Endothelial cell of umbilical vein (primary cell): Measurements from ENCODE around the gene ADAT3. TPM values are rescaled to one million over a fixed set of nuclear protein-coding genes. Genes with fewer than 3 reads are reported as not detected.
A peak's percentile ranks its signal among the peaks of the same experiment; 100 is the strongest.
"Not testable (repeated sequence)": the region's sequence is repeated elsewhere in the genome, so short reads cannot be mapped to it uniquely, and the experiment has no call there.

Experiments
- BruUV-seq: library from RNA; stranded (reverse); fragments of 400-500 nt; replicated peaks from 2 replicates; lab custom pipeline; 2021; lab: Mats Ljungman, UMichigan
- CTCF ChIA-PET: fragments of 300-600, 350-600 bp; sonication (Branson Sonifier 250); formaldehyde crosslinking; loops from one replicate; lab custom pipeline; 2021; ENCODE audit warnings: antibody characterized with exemption, inconsistent platforms; lab: Charles Lee
- POLR2A ChIA-PET: fragments of 300-600, 350-600 bp; sonication (Branson Sonifier 250); formaldehyde crosslinking; loops from one replicate; lab custom pipeline; 2021; ENCODE audit warnings: antibody characterized with exemption, inconsistent platforms; lab: Charles Lee
- DNase-seq: peaks from one replicate; pipeline ENCODE4 v3.0.0-alpha.2; 2011; ENCODE audit warnings: low read depth, low spot score
- FAIRE-seq: peaks from 2 replicates; lab custom pipeline; 2011; peaks lifted over from hg19 to GRCh38; lab: Jason Lieb, UNC
- H2AFZ ChIP-seq: 2 replicates; pipeline ENCODE4 v1.6.0; 2012; ENCODE audit warnings: low read depth, low read length, control low read depth, inconsistent platforms
- H3K27ac ChIP-seq: 2 replicates; pipeline ENCODE4 v1.5.1; 2011; ENCODE audit warnings: low read depth, mild to moderate bottlenecking, control low read depth, low read length, moderate library complexity; ENCODE audit not compliant: insufficient read depth
- H3K27me3 ChIP-seq, 2 experiments: 2 replicates each; pipeline versions ENCODE4 v1.6.0 to v1.6.1; 2011; ENCODE audit warnings: low read length in 2 of 2, mixed read lengths in 1 of 2; ENCODE audit not compliant: control insufficient read depth in 2 of 2, insufficient read depth in 2 of 2
- H3K36me3 ChIP-seq, 2 experiments: 2 replicates in 1 of 2; 3 replicates in 1 of 2; pipeline ENCODE4 v1.5.1; 2011; ENCODE audit warnings: low read length in 2 of 2, mild to moderate bottlenecking in 1 of 2, moderate library complexity in 1 of 2; ENCODE audit not compliant: control insufficient read depth in 2 of 2, insufficient read depth in 2 of 2; ENCODE audit errors: extremely low read depth in 1 of 2
- H3K4me1 ChIP-seq: 3 replicates; pipeline ENCODE4 v1.5.1; 2011; ENCODE audit warnings: mild to moderate bottlenecking, low read length; ENCODE audit not compliant: control insufficient read depth, insufficient read depth; ENCODE audit errors: extremely low read depth
- H3K4me2 ChIP-seq: 2 replicates; pipeline ENCODE4 v1.6.1; 2011; ENCODE audit warnings: low read length, control low read depth, mixed read lengths; ENCODE audit not compliant: insufficient read depth
- H3K4me3 ChIP-seq, 3 experiments: fragments of 200-600 bp in 1 of 3; sonication (generic), shearing (Covaris generic) in 1 of 3; replicated peaks in 1 of 3; 2 replicates each; pipeline ENCODE4 v1.5.1; 2011 to 2016; ENCODE audit warnings: control low read depth in 3 of 3, low read length in 3 of 3, mild to moderate bottlenecking in 2 of 3, inconsistent platforms in 1 of 3, low read depth in 1 of 3, moderate library complexity in 1 of 3; ENCODE audit not compliant: insufficient read depth in 1 of 3
- H3K79me2 ChIP-seq: 2 replicates; pipeline ENCODE4 v1.6.0; 2012; ENCODE audit warnings: low read length, inconsistent platforms; ENCODE audit not compliant: control insufficient read depth, insufficient read depth
- H3K9ac ChIP-seq: replicated peaks from 2 replicates; pipeline ENCODE3; 2011; ENCODE audit warnings: low read length, control low read depth; ENCODE audit not compliant: insufficient read depth; ENCODE audit errors: extremely low read depth
- H3K9me1 ChIP-seq: replicated peaks from 3 replicates; pipeline ENCODE4 v1.6.0; 2011; ENCODE audit warnings: mild to moderate bottlenecking, low read length; ENCODE audit not compliant: control insufficient read depth, insufficient read depth; ENCODE audit errors: extremely low read depth
- H3K9me3 ChIP-seq: replicated peaks from 2 replicates; pipeline ENCODE4 v1.5.1; 2012; ENCODE audit warnings: low read length, inconsistent platforms; ENCODE audit not compliant: control insufficient read depth, insufficient read depth
- H4K20me1 ChIP-seq: replicated peaks from 2 replicates; pipeline ENCODE3; 2011; ENCODE audit warnings: mild to moderate bottlenecking, low read length; ENCODE audit not compliant: control insufficient read depth, insufficient read depth; ENCODE audit errors: extremely low read depth
- CTCF ChIP-seq, 2 donors: IDR thresholded peaks; 1 replicate in 1 of 2; 2 replicates in 1 of 2; pipeline ENCODE4 v1.5.1; 2011; ENCODE audit warnings: low read length in 2 of 2, mild to moderate bottlenecking in 2 of 2, moderate library complexity in 2 of 2, control low read depth in 1 of 2, inconsistent platforms in 1 of 2, low read depth in 1 of 2; ENCODE audit not compliant: insufficient read depth in 1 of 2; ENCODE audit errors: extremely low read depth in 1 of 2
- MAX ChIP-seq: IDR thresholded peaks from 2 replicates; pipeline ENCODE4 v1.6.1; 2011; ENCODE audit not compliant: insufficient read depth, insufficient read length
- POLR2A ChIP-seq: IDR thresholded peaks from 2 replicates; pipeline ENCODE4 v1.6.1; 2012; ENCODE audit warnings: low read depth, mild to moderate bottlenecking, control low read depth, low read length
- POLR2AphosphoS5 ChIP-seq: IDR thresholded peaks from 2 replicates; pipeline ENCODE4 v1.6.1; 2012; ENCODE audit warnings: low read depth, mild to moderate bottlenecking, control low read depth, low read length, moderate library complexity; ENCODE audit not compliant: insufficient read depth
- dilution Hi-C: fragments of 300-500 bp; cut with MboI; formaldehyde crosslinking; loops from one replicate; pipeline ENCODE4 v1.15.0; 2019; ENCODE audit warnings: low sequenced_read_pairs; ENCODE audit not compliant: extremely low pct_ligation_motif_present
- intact Hi-C: fragments of 100-400 bp; cut with micrococcal nuclease; formaldehyde crosslinking; loops from one replicate; pipeline ENCODE4 v1.10.0; 2022
- polyA plus RNA-seq, 4 experiments: library from polyadenylated mRNA; depleted of rRNA in 3 of 4; stranded (reverse) in 3 of 4; unstranded in 1 of 4; fragments of >200 nt; gene quantifications; 2 replicates each; pipeline versions ENCODE4 v1.2.1 to v1.2.3, GENCODE V29; 2011 to 2012; ENCODE audit warnings: missing spikeins in 1 of 4
- total RNA-seq: library from RNA; stranded (reverse); gene quantifications from 2 replicates; pipeline ENCODE4 v1.2.3, GENCODE V29; 2021

ADAT3 gene
- total and polyA plus RNA-seq, 2 donors (not counting 3 experiments of a cell fraction or from before 2014, with no cell fraction given), result 5.7 to 11.7 TPM

- Histone ChIP-seq H3K27me3 (no peaks in the 10 kb centered on the region), H3K4me3 (peak overlapping the region; percentile 52 to 83 (median 72)), H3K9ac (peak overlapping the region; percentile 97), H3K4me1 (peaks cover 21% of the 10 kb centered on the region), H3K9me1 (no peaks in the 10 kb centered on the region), H4K20me1 (no peaks in the 10 kb centered on the region), H3K36me3 (peaks cover 0 to 4% of the 10 kb centered on the region in 2 experiments), H3K79me2 (peaks cover 38% of the 10 kb centered on the region), H3K9me3 (no peaks in the 10 kb centered on the region), H3K4me2 (peak overlapping the region; percentile 92), H3K27ac (peak overlapping the region; percentile 92), H2AFZ (no peak overlapping the region)
- POLR2A ChIA-PET, result interaction anchor here (0.7 kb wide), 1 partner anchor 347 kb away, joined by 7 read pairs; no protein-coding TSS in a partner anchor
- TF ChIP-seq POLR2A (no peak), CTCF (IDR thresholded peaks at IDR 0.05; ENCODE audit: extremely low read depth in 1 of 2, insufficient read depth in 1 of 2, low read depth in 1 of 2, low read length in 2 of 2) (no peak), MAX (no peak), POLR2AphosphoS5 (no peak)
- dilution Hi-C loops, result no loop called here
- CTCF ChIA-PET, result interaction anchor here (2.5 to 2.9 kb wide), 2 partner anchors 9 to 10 kb away, joined by 8 to 44 read pairs; partner anchors contain the start of gene ABHD17A
- intact Hi-C loops, result no loop called here
- FAIRE-seq (peak; percentile 82), DNase-seq (no peak)
- BruUV-seq, result no TSS peak
These were observed 30.5 kb upstream of the ADAT3 start for GRCh38 chr19:1874554-1875185.

GRCh38 chr19:1875265-1875645 is 29.9 kb upstream of the ADAT3 start:
- CTCF ChIA-PET, result interaction anchor here (2.5 to 2.9 kb wide), 2 partner anchors 10 kb away, joined by 8 to 44 read pairs; partner anchors contain the start of gene ABHD17A
- intact Hi-C loops, H3K36me3 ChIP-seq, H2AFZ ChIP-seq, H4K20me1 ChIP-seq, H3K9me1 ChIP-seq, H3K27me3 ChIP-seq, DNase-seq, BruUV-seq, dilution Hi-C loops, H3K9me3 ChIP-seq: not testable (repeated sequence)
- H3K4me3 ChIP-seq, result peak overlapping the region; percentile 52 to 83 (median 72)
- H3K79me2 ChIP-seq, result peaks cover 38% of the 10 kb centered on the region
- peak overlapping the region; percentile 97 for H3K9ac ChIP-seq
- peak overlapping the region; percentile 92 for H3K27ac ChIP-seq
- POLR2A ChIA-PET, result interaction anchor here (0.7 kb wide), 1 partner anchor 348 kb away, joined by 7 read pairs; no protein-coding TSS in a partner anchor
- H3K4me2 ChIP-seq, result peak overlapping the region; percentile 92
- H3K4me1 ChIP-seq, result peaks cover 21% of the 10 kb centered on the region
- peak; percentile 62 for FAIRE-seq
